Brain microvascular endothelial cell (primary cell): ENCODE measurements around the gene OPN5.
"Not testable (repeated sequence)": the region's sequence is repeated elsewhere in the genome, so short reads cannot be mapped to it uniquely, and the experiment has no call there.

Experiments used
- DNase-seq: peaks from one replicate; pipeline ENCODE4 v3.0.0-alpha.2; 2020
- H3K27ac ChIP-seq: fragments of 250-450 bp; sonication (Bioruptor Pico); 2 replicates; pipeline ENCODE4 v1.5.1; 2020; ENCODE audit warnings: mild to moderate bottlenecking, moderate library complexity
- H3K27me3 ChIP-seq: fragments of 250-450 bp; sonication (Bioruptor Pico); replicated peaks from 2 replicates; pipeline ENCODE4 v1.5.1; 2020; ENCODE audit warnings: mild to moderate bottlenecking
- H3K36me3 ChIP-seq: fragments of 250-450 bp; sonication (Bioruptor Pico); replicated peaks from 2 replicates; pipeline ENCODE4 v1.5.1; 2020; ENCODE audit warnings: mild to moderate bottlenecking
- H3K4me3 ChIP-seq: 2 replicates; pipeline ENCODE4 v1.5.1; 2011; ENCODE audit warnings: low read depth, mild to moderate bottlenecking, control low read depth, low read length, moderate library complexity
- CTCF ChIP-seq: IDR thresholded peaks from 2 replicates; pipeline ENCODE4 v1.5.1; 2011; ENCODE audit warnings: low read depth, mild to moderate bottlenecking, moderate library complexity, low read length, control low read depth, inconsistent platforms; ENCODE audit errors: missing control alignments
- in situ Hi-C: cut with HindIII; loops from 2 replicates; pipeline ENCODE4 v1.10.0; 2017; ENCODE audit warnings: low sequenced_read_pairs, low pct_ligation_motif_present

OPN5 gene

GRCh38 chr6:47740714-47741113, 41.1 kb upstream of the OPN5 start:
- TF ChIP-seq CTCF: no peak
- no peaks in the 10 kb centered on the region for H3K36me3 ChIP-seq
- in situ Hi-C loops: no loop called here
- no peak overlapping the region for H3K27ac ChIP-seq
- DNase-seq: no peak
- H3K4me3 ChIP-seq: no peak overlapping the region
- no peaks in the 10 kb centered on the region for H3K27me3 ChIP-seq

- Histone ChIP-seq H3K27ac (no peak overlapping the region), H3K27me3 (no peaks in the 10 kb centered on the region), H3K4me3 (no peak overlapping the region), H3K36me3 (no peaks in the 10 kb centered on the region)
- in situ Hi-C loops: no loop called here
- TF ChIP-seq CTCF: no peak
- DNase-seq: no peak
Measured at GRCh38 chr6:47741807-47742206, 40.0 kb upstream of the OPN5 start.

GRCh38 chr6:47743744-47744143, 38.1 kb upstream of the OPN5 start:
- in situ Hi-C loops: no loop called here
- Histone ChIP-seq H3K4me3 (no peak overlapping the region), H3K36me3 (no peaks in the 10 kb centered on the region), H3K27ac (no peak overlapping the region), H3K27me3 (no peaks in the 10 kb centered on the region)
- no peak for DNase-seq
- no peak for TF ChIP-seq CTCF

- H3K27ac ChIP-seq, DNase-seq, in situ Hi-C loops, H3K27me3 ChIP-seq, H3K4me3 ChIP-seq, H3K36me3 ChIP-seq: not testable (repeated sequence)
Measured at GRCh38 chr6:47745269-47745668, 36.6 kb upstream of the OPN5 start.

- Histone ChIP-seq H3K36me3 (no peaks in the 10 kb centered on the region), H3K4me3 (no peak overlapping the region), H3K27me3 (no peaks in the 10 kb centered on the region), H3K27ac (no peak overlapping the region)
- in situ Hi-C loops: no loop called here
- DNase-seq: no peak
- no peak for TF ChIP-seq CTCF
Measured at GRCh38 chr6:47749757-47750156, 32.1 kb upstream of the OPN5 start.

- no peak overlapping the region for H3K4me3 ChIP-seq
- no peaks in the 10 kb centered on the region for H3K27me3 ChIP-seq
- TF ChIP-seq CTCF: no peak
- no peak for DNase-seq
- in situ Hi-C loops: no loop called here
- no peaks in the 10 kb centered on the region for H3K36me3 ChIP-seq
- no peak overlapping the region for H3K27ac ChIP-seq
Measured at GRCh38 chr6:47752801-47753200, 29.0 kb upstream of the OPN5 start.
